GM12874 (cell line): ENCODE results near the gene DHRS3.

Source experiments
- CTCF ChIP-seq: IDR thresholded peaks from 2 replicates; pipeline ENCODE4 v1.5.1; 2011; ENCODE audit warnings: low read depth, mild to moderate bottlenecking, control low read depth, low read length, moderate library complexity; ENCODE audit not compliant: insufficient read depth

The DHRS3 gene

DNA sequence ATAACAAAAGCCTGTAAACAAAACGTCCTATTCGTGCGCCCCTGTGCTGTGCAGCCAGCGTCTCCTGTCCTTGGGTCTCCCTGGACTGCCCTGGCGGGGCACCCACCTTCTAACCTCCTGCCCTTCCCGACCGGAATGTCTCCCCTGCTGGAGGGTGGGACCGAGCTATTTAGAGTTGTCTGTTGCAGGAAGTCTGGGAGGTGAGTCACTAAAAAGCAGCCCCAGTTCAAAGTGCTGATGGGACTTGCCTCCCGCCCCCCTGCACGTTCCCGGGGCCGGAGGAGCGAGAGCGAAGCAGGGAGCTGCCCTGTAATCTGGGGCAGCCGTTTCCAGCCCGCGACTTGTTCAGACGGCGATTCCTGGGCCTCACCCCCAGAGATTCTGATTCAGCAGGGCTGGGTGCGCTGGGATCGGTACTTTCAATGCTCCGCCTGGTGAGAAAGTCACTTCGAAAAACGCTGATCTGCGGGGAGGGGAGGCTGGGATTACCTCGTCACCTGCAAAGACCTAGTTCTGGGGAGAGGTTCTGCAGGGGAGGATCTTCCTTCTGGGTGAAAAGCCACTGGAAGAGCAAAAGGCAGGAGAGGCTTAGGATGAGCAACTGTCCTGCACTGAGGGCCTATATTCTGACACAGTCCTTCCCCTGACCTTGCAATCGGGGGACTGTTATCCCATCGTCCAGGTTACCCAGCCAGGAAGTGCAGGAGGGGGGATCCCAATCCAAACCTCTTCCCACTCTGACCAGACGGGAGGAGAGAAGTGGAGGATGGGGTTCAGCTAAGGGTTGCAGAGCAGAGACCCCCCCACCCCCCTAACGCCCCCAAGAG, 1.2 kb upstream of the DHRS3 start:
- TF ChIP-seq CTCF, result no peak

- TF ChIP-seq CTCF, result no peak
Measured at GRCh38 chr1:12618661-12618964, 603 bp upstream of the DHRS3 start.

DNA sequence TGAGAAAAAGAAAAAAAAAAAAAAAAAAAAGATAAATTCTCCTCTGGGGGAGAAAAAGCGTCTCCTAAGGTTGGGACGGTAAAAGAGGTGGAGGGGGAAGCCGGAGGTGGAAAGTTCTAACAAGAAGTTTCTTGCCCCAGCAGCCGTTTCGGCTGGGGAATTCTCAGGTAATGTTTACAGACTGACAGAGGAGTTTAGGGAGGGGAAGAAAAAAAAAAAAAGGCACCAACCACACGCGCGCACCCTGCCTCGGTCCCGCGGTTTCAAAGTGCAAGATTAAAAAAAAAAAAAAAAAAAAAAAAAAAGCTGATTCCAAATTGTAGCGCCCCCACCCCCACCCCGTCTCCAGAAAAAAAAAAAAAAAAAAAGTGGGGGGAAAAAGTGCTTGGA, 504 bp downstream of the DHRS3 start:
- TF ChIP-seq CTCF, result no peak

DNA sequence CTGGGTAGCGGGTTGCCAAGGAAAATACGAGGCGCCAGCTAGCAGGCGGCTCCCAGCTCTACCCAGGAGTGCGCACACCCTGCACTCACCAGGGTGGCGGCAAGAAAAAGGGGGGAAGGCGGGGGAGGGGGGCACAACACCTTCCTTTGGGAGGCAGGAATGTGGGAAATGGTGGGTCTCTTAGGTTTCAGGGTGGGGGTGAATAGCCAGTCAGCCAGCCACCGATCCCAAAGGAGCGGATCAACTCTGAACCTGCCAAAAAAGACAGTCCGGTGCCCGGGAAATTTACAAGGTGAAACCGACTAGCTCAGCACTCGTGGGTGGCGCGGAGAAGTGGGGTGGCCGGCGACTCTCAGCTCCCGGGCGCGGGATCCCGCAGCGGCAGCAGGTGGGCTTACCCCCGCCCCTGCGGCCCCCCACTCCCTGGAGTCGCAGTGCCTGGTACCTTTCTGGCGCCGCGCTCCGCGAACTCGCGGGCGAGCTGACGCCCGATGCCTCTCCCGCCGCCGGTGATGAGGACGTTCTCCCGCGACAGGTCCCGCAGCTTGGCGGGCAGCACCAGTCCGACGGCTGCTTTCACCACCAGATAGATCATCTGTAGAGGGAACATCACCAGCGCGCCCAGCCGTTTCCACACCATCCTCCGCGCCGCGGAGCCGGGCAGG, 1.2 kb downstream of the DHRS3 start:
- TF ChIP-seq CTCF, result no peak

- TF ChIP-seq CTCF, result no peak
Measured at GRCh38 chr1:12615865-12616708, 1.9 kb downstream of the DHRS3 start.

- TF ChIP-seq CTCF, result no peak
Measured at GRCh38 chr1:12615159-12615864, 2.7 kb downstream of the DHRS3 start.
